HG02973 (cell line): Measurements from ENCODE around the gene KIRREL2.
"Not testable (repeated sequence)": the region's sequence is repeated elsewhere in the genome, so short reads cannot be mapped to it uniquely, and the experiment has no call there.

Experiments
- ATAC-seq: cut with Tn5 transposase; IDR thresholded peaks from one replicate; pipeline ENCODE4 v1.9.1; 2021; ENCODE audit warnings: moderate library complexity; ENCODE audit not compliant: unreplicated experiment

KIRREL2 gene

DNA sequence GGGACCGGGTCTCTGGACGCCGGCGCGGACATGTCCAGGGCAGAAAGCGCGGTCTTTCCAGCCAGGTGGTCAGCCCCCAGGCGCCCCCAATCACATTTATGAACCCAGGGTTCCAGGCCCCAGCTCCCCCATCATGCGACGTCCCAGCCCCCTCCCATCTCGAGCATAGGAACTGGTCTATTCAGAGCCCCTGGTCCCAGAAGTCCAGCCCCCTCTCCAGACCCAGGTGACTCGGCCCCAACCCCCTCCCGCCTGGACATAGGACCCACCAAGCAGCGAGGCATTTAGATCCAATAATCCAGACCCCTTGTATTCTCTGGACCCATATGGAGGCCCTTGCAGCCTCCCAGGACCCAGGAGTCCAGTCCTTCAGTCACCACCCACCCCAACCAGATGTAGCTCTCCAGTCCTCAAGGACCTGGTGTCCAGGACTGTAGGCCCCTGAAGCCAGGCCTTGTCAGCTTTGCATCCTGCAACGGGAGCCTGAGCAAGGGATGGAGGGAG lies 12.2 kb downstream of the KIRREL2 start:
- no peak for ATAC-seq

DNA sequence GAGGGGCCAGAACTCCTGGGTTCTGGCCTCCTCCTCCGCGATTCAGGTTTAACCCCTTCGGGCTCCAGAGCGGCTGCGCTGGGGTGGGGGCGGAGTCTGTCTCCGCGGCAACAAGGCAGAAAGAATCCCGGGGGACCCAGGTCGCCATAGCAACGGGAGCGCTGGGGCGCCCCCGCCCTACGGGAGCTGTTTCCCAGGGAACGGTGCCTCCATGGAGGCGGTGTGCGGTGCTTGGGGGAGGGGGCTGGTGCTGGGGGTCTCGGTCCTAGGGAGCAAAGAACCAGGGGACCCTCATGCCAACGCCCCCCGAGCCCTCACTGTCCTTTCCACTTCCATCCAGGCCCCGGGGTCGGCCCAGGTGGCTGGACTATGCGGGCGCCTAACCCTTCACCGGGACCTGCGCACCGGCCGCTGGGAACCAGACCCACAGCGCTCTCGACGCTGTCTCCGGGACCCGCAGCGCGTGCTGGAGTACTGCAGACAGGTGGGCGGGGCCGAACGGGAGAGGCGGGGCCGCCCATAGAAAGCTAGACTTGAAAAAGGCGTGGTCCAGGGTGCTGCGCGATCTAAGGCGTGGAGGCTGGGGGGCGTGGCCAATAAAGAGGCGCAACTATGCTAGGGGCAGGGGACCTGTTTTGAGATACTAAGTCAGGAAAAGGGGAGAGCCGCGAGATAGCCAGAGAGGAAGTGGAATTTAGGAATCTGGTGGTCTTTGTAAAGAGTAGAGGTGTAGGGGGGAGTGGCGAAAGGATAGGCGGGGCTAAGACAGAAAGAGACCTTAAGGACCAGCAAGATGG lies 12.8 kb downstream of the KIRREL2 start:
- ATAC-seq = no peak

DNA sequence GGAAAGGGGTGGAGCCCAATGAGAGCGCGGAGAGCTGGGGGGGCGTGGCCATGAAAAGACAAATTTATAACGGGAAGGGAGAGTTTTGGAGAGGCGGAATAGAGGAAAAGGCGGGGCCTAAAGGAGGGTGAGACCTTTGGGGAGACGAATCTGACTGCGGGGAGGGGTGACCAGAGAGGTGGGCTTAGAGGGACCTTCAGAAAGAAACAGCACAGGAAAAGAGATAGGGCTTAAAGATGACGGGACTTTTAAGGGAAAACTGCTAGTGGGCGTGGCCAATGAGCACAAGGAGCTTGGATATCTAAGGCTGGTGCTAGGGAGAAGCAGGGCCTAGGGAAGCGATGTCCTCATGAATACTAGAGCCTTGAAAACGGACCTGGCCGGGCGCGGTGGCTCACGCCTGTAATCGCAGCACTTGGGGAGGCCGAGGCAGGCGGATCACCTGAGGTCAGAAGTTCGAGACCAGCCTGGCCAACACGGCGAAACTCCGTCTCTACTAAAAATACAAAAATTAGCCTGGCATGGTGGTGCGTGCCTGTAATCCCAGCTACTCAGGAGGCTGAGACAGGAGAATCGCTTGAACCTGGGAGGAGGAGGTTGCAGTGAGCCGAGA lies 13.5 kb downstream of the KIRREL2 start:
- not testable (repeated sequence) for ATAC-seq

DNA sequence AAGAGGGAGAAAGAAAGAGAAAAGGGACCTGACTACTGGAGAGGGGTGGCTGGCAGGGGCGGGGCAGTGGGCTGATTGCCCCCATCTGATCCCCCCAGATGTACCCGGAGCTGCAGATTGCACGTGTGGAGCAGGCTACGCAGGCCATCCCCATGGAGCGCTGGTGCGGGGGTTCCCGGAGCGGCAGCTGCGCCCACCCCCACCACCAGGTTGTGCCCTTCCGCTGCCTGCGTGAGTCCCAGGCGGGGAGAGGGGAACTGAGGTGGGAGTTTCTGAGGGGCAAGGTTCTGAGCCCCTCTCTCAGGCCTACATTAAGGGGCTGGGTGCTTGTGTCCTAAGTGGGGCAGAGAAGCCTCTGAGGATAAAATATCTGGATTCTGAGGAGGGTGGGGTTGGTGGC lies 14.1 kb downstream of the KIRREL2 start:
- ATAC-seq = no peak

DNA sequence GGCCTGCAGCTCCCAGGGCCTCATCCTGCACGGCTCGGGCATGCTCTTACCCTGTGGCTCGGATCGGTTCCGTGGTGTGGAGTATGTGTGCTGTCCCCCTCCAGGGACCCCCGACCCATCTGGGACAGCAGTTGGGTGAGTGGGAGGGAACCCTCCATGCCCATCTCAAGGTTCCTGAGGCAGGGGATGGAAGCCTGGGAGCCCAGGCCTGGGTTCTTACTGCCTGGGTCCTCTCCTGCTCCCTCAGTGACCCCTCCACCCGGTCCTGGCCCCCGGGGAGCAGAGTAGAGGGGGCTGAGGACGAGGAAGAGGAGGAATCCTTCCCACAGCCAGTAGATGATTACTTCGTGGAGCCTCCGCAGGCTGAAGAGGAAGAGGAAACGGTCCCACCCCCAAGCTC lies 14.9 kb downstream of the KIRREL2 start:
- no peak for ATAC-seq

DNA sequence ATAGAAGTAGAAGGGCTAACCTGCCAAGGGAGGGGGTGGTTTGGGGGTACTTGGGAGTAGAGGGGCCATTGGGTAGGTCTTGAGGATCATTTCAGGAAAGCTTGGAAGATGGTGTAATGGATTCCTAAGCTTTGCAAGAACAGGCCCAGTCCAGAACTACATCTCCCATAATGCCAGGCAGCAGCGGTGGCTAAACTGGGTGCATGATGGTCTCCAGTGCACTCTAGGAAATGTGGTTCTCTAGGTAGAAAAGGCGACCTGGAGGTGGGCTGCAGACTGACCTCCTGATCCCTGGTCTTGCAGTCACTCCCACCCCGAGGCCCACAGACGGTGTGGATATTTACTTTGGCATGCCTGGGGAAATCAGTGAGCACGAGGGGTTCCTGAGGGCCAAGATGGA lies 15.5 kb downstream of the KIRREL2 start:
- ATAC-seq = no peak

DNA sequence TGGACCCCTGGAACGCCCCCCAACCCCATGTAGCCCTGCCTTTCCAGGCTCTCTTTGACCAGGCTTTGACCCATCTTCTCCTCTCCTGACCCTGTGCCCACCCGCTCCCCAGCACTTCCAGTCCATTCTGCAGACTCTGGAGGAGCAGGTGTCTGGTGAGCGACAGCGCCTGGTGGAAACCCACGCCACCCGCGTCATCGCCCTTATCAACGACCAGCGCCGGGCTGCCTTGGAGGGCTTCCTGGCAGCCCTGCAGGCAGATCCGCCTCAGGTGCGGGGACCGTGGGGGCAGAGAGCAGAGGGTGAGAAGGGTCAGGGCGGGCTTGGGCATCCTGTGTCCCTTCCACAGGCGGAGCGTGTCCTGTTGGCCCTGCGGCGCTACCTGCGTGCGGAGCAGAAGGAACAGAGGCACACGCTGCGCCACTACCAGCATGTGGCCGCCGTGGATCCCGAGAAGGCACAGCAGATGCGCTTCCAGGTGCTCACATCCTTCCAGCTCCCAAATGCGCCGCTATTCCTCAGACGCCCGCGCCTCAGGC lies 17.8 kb downstream of the KIRREL2 start:
- ATAC-seq = no peak

DNA sequence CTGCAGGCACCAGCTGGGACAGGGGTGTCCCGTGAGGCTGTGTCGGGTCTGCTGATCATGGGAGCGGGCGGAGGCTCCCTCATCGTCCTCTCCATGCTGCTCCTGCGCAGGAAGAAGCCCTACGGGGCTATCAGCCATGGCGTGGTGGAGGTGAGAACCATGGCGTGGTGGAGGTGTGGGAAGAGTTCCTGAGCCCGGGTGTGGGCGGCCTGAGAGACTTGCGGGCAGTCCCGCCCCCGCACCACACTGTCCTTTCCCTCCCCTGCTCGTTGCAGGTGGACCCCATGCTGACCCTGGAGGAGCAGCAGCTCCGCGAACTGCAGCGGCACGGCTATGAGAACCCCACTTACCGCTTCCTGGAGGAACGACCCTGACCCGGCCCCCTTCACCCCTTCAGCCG lies 22.4 kb downstream of the KIRREL2 start:
- no peak for ATAC-seq

DNA sequence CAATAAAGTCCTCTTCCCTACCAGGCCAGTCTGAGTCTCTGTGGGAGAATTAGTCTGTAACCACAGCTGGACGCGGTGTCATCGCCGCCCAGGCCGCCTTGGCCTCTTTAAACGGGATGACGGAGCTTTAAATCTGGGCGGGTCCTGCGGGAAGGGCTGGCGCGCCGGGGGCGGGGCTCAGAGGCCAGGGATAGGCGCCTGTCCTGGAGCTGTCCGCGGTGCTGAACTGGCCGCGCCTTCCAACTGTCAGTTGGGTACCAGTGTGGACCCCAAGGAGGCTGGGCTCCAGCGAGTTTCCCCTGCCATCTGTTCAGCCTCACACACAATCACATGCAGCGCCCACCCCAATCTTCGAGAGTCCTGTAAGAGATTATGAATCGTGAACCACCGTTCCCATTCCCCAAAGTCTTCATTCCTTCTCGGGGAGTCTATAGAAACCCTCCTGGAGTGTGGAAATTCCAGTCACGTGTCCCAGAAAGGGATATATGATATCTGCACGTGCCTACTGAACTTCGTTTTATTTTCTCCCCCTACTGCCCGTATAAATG lies 23.1 kb downstream of the KIRREL2 start:
- ATAC-seq = no peak

DNA sequence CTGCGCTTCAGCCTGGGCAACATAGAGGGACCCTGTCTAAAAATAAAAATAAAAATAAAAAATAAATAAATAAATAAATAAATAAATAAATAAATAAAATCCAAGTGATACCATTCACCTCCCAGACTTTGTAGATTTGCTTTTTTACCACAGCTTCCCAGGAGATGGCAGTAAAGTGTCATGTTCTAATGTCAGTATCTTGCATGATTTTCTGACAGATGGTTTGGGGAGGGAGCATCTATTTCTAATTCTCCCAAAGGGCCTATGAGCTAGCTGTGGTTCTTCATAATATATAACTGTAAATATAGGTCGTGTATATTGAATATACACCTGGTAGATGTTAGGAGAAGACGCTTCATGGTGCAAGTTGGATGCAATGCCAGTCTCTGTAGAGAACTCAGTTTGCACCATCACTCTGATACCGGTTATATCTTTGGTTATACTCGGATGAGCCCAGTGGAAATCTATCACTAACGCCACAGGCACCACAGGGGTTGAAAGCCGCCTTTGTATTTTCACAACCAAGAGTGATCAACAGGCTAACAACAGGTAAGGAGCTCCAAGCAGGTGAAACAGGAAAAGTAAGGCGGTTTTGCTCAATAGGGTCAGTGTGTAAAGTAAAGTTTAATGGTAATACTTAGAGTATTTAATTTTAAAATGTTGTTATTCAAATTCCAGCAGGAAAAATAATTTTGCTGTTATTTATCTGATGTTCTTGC lies 25.6 kb downstream of the KIRREL2 start:
- ATAC-seq = no peak

DNA sequence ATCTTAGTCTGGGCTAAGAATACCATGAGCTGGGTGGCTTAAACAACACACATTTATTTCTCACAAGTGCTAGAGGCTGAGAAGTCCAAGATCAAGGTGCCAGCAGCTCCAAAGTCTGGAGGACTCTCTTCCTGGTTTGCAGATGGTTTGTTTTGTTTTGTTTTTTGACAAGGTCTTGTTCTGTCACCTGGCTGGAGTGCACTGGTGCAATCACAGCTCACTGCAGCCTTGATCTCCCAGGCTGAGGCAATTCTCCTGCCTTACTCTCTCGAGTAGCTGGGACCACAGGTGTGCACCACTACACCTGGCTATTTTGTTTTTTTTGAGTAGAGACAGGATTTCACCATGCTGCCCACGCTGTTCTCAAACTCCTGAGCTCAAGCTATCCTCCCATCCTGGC lies 27.2 kb downstream of the KIRREL2 start:
- no peak for ATAC-seq

DNA sequence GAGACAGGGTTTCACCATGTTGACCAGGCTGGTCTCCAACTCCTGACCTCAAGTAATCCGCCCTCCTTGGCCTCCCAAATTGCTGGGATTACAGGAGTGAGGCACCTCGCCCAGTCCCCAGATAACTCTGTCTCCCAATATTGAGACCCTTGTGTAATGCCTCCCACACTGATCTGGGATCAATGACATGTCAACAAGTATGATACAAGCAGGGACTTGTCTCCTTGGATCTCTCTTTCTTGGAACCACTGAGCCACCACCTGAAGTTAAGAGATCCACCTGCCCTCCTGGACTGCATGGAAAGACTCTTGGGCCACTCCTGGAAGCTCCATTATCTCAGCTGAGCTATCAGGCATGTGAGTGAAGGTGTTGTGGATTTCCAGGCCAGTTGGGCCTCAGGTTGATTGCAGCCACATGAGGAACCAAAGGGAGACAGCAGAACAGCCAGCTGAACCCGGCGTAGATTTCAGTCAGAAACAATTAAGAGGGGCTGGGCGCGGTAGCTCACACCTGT lies 28.6 kb downstream of the KIRREL2 start:
- no peak for ATAC-seq

DNA sequence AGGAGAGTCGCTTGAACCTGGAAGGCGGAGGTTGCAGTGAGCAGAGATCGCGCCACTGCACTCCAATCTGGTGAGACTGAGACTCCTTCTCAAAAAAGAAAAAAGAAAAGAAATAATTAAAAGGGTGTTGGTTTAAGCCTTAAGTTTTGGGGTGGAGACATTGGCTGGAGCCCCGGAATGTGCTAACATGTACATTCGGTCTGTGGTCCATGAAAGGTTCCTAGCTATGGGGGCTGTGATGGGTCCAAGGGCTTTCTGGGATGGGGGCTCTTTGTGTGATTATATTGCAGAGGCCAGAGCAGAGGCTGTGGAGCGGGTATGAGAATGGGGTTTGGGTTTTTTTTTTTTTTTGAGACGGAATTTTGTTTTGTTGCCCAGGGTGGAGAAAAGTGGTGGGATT lies 29.2 kb downstream of the KIRREL2 start:
- no peak for ATAC-seq

DNA sequence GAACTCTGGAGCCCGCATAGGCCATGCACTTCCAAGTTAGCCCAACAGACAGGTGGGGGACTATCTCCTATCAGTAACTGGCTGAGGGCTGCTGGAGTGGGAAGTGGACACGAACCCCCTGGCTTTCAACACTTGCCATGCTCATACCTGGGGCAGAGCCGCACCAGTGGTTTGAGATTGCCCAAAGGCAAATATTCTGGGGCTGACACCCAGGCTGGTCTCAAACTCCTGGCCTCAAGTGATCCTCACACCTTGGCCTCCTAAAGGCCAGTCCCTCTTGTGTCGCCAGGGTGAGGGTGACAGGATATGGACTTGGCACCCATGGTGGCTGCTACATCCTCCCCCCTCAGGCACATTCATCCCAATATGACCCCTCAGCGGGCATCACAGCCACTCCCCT lies 30.5 kb downstream of the KIRREL2 start:
- ATAC-seq = no peak

DNA sequence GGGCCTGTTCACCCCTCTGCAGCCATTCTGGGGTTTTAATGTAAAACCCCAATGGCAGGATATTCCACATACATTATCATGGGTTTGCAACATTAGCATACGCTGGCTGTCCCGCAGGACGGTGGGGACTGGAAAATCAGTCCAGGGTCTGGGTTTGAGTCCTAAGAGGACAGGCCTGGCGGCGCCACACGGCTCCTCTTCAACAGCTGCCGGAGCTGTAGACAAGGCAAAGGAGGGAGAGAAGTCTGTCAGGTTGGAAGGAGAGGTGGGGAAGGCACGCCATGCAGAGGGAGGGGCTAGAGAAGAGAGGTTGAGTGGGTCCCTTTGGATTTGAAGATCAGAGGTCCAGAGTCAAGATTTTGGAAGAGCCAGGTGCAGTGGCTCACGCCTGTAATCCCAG lies 31.7 kb downstream of the KIRREL2 start:
- ATAC-seq = no peak

DNA sequence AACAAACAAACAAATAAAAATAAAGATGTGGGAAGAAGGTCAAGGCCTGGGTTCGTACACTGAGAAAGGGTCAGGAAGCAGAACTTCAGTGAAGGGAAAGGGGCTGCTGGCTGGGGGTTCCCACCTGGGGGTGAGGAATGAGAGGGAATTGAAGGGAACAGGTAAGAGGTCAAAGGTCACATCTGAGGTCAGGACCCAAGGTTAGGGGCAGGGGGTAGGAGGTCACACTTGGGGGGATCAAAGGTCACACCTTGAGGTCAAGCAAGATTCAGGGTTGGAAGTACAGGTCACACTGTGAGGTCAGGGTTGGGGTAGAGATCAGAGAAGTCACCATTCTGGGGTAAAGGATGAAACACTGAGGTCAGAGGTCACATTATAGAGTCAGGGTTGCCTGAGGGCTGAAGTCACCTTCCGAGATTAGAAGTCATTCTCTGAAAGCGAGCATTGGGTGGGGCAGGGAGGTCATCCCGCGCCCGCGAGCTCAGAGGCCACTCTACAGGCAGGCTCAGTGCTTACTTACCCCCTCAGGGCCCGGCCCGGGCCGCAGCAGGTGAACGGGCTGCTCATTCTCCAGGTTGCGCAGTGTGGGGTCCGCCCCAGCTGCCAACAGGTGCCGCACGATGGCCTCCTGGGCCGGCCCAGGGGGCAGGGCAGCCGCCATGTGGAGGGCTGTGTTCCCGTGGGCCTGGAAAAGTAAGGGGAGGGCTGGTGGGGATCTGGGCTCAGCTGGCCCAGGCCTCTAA lies 32.8 kb downstream of the KIRREL2 start:
- no peak for ATAC-seq

DNA sequence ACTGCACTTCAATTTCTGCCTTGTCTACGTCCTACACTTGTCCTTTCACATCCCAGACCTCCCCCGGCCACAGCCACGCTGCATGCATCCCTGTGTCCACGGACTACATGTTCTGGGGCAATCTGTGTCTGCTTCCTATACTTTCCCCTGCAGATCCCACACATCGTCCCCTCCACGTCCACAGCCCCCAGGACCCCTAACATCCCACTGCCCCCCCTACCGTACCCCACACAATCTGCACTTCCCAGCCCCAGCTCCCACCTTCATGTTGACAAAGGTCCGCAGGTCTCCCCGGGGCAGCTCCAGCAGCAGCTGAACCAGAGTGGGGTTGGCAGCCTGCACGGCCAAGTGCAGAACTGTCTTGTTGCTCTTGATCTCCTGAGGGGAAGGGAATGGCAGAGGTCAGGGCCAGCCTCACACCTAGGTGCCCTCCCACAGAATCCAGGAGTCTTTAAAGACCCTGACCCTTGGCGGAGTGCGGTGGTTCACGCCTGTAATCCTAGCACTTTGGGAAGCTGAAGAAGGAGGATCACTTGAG lies 33.5 kb downstream of the KIRREL2 start:
- no peak for ATAC-seq

DNA sequence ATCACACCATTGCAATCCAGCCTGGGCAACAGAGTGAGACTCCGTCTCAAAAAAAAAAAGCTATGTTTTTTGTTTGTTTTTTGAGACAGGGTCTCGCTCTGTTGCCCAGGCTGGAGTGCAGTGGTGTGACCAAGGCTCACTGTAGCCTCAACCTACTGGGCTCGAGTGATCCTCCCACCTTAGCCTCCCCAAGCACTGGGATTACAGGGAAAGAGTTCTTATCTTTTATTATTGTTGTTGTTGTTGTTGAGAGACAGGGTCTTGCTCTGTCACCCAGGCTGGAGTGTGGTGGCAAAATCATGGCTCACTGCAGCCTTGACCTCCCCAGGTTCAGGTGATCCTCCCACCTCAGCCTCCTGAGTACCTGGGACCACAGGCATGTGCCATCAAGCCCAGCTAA lies 35.1 kb downstream of the KIRREL2 start:
- ATAC-seq = not testable (repeated sequence)

DNA sequence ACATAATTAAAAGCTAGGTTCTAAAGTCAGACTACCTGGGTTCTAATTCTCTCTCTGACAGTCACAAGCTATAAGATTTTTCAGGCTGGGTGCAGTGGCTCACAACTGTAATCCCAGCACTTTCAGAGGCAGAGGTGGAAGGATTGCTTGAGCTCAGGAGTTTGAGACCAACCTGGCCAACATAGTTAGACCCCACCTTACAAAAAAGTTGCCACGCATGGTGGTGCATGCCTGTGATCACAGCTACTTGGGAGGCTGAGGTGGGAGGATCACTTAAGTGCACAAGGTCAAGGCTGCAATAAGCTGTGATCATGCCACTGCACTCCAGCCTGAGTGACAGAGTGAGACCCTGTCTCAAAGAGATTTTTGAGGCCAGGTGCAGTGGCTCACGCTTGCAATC lies 37.6 kb downstream of the KIRREL2 start:
- ATAC-seq = no peak
